ENCODE data around the gene VGLL1.

VGLL1 gene

GRCh38 chrX:136531951-136532350, at the start of gene VGLL1:
Gene VGLL1 (plus strand): TSS chrX:136532215. CDS start chrX:136536021, 3,806 bp downstream.
- no peak for DNase-seq

GRCh38 chrX:136487647-136488046, 44.4 kb upstream of the VGLL1 start, which contains the start of gene BRS3:
Gene BRS3 (plus strand): TSS chrX:136487947. CDS start chrX:136488115, 168 bp downstream.
- DNase-seq, result no peak

GRCh38 chrX:136488706-136489105, 43.3 kb upstream of the VGLL1 start:
- no peak for DNase-seq

- DNase-seq, result no peak
Measured at GRCh38 chrX:136491832-136492231, 40.2 kb upstream of the VGLL1 start.

GRCh38 chrX:136493011-136493410, 39.0 kb upstream of the VGLL1 start:
- no peak for DNase-seq

GRCh38 chrX:136495043-136495442, 37.0 kb upstream of the VGLL1 start:
- DNase-seq, result no peak

- no peak for DNase-seq
Measured at GRCh38 chrX:136496186-136496763, 35.7 kb upstream of the VGLL1 start.

- peak; percentile 82 to 84 for DNase-seq
Measured at GRCh38 chrX:136496764-136497555, 35.1 kb upstream of the VGLL1 start.

- DNase-seq, result no peak
Measured at GRCh38 chrX:136497556-136498052, 34.4 kb upstream of the VGLL1 start, which contains the start of gene HTATSF1. Gene HTATSF1 (plus strand): TSS chrX:136497592. CDS start chrX:136497685, 93 bp downstream.

GRCh38 chrX:136519069-136519468, 12.9 kb upstream of the VGLL1 start:
- DNase-seq, result no peak

GRCh38 chrX:136523770-136524169, 8.2 kb upstream of the VGLL1 start:
- DNase-seq, result no peak

- DNase-seq, result no peak
Measured at GRCh38 chrX:136525738-136526606, 6.0 kb upstream of the VGLL1 start.

GRCh38 chrX:136528645-136529315, 3.2 kb upstream of the VGLL1 start:
- DNase-seq, result no peak

GRCh38 chrX:136529795-136530194, 2.2 kb upstream of the VGLL1 start:
- no peak for DNase-seq

- DNase-seq, result no peak
Measured at GRCh38 chrX:136534131-136534530, 2.1 kb downstream of the VGLL1 start.

GRCh38 chrX:136538811-136539210, 6.8 kb downstream of the VGLL1 start:
- DNase-seq, result no peak

- no peak for DNase-seq
Measured at GRCh38 chrX:136540226-136540625, 8.2 kb downstream of the VGLL1 start.

- no peak for DNase-seq
Measured at GRCh38 chrX:136541294-136541693, 9.3 kb downstream of the VGLL1 start.

- no peak for DNase-seq
Measured at GRCh38 chrX:136542281-136542680, 10.3 kb downstream of the VGLL1 start.

- no peak for DNase-seq
Measured at GRCh38 chrX:136546371-136546781, 14.4 kb downstream of the VGLL1 start.

- DNase-seq, result no peak
Measured at GRCh38 chrX:136549226-136549625, 17.2 kb downstream of the VGLL1 start.

- no peak for DNase-seq
Measured at GRCh38 chrX:136551410-136551809, 19.4 kb downstream of the VGLL1 start.

- no peak for DNase-seq
Measured at GRCh38 chrX:136555694-136556093, 23.7 kb downstream of the VGLL1 start.
